K562 (cell line): ENCODE data around the gene RERE. TPM values are rescaled to one million over a fixed set of nuclear protein-coding genes. Genes with fewer than 3 reads are reported as not detected.

ENCODE experiments used
- ATAC-seq: fragments of 200-7000 bp; cut with Tn5 transposase; 3 replicates; pipeline ENCODE4 v1.9.1; 2020; ENCODE audit warnings: moderate library complexity
- BruUV-seq: library from RNA; stranded (reverse); fragments of 400-500 nt; replicated peaks from 2 replicates; lab custom pipeline; 2021; lab: Mats Ljungman, UMichigan
- CTCF ChIA-PET: fragments of 300-600 bp; formaldehyde crosslinking; extraction: SDS; loops from one replicate; lab custom pipeline; 2021; ENCODE audit warnings: low intra/inter-chr PET ratio; lab: Yijun Ruan, JAX
- POLR2A ChIA-PET: fragments of 300-600, 350-650 bp; sonication (Branson Sonifier 250); formaldehyde crosslinking; extraction: SDS; loops from one replicate; lab custom pipeline; 2021; ENCODE audit warnings: antibody characterized with exemption, inconsistent platforms; lab: Yijun Ruan, JAX
- DNase-seq, 4 experiments: peaks; one replicate each; pipeline versions ENCODE4 v3.0.0 to v3.0.0-alpha.2; 2011 to 2018; ENCODE audit warnings: low spot score in 3 of 4, mixed read lengths in 3 of 4; ENCODE audit errors: extremely low read depth in 1 of 4
- FAIRE-seq: peaks from 2 replicates; lab custom pipeline; 2011; peaks lifted over from hg19 to GRCh38; lab: Jason Lieb, UNC
- H2AFZ ChIP-seq: 2 replicates; pipeline ENCODE4 v1.6.0; 2011; ENCODE audit warnings: low read depth, low read length, control low read depth, inconsistent platforms
- H3K27ac ChIP-seq: fragments of 200-600 bp; 3 replicates; pipeline ENCODE4 v1.8.0; 2011; ENCODE audit warnings: low read depth, mild to moderate bottlenecking, control low read depth, inconsistent platforms, low read length, moderate library complexity, mixed read lengths; ENCODE audit errors: extremely low read depth
- H3K27me3 ChIP-seq, 2 experiments: fragments of 300-600 bp in 1 of 2; 2 replicates in 1 of 2; 3 replicates in 1 of 2; pipeline versions ENCODE4 v1.6.0 to v1.8.0; 2011; ENCODE audit warnings: inconsistent platforms in 2 of 2, low read length in 2 of 2, mild to moderate bottlenecking in 1 of 2, mixed read lengths in 1 of 2, moderate library complexity in 1 of 2; ENCODE audit not compliant: control insufficient read depth in 2 of 2, insufficient read depth in 2 of 2
- H3K36me3 ChIP-seq: fragments of 300-600 bp; 3 replicates; pipeline ENCODE4 v1.8.0; 2011; ENCODE audit warnings: mild to moderate bottlenecking, low read length, inconsistent platforms; ENCODE audit not compliant: control insufficient read depth, insufficient read depth
- H3K4me1 ChIP-seq, 2 experiments: fragments of 200-600 bp in 1 of 2; replicated peaks in 1 of 2; 2 replicates in 1 of 2; 3 replicates in 1 of 2; pipeline versions ENCODE4 v1.5.1 to v1.8.0; 2011; ENCODE audit warnings: inconsistent platforms in 2 of 2, low read length in 2 of 2, mild to moderate bottlenecking in 1 of 2, mixed read lengths in 1 of 2, moderate library complexity in 1 of 2; ENCODE audit not compliant: control insufficient read depth in 2 of 2, insufficient read depth in 2 of 2
- H3K4me2 ChIP-seq: 2 replicates; pipeline ENCODE4 v1.6.1; 2011; ENCODE audit warnings: low read length, control low read depth, inconsistent platforms, mixed read lengths; ENCODE audit not compliant: insufficient read depth
- H3K4me3 ChIP-seq: fragments of 200-600 bp; sonication (generic), shearing (Covaris generic); 2 replicates; pipeline ENCODE4 v1.5.1; 2016; ENCODE audit warnings: control low read depth, inconsistent platforms
- H3K79me2 ChIP-seq: fragments of 200-600 bp; 3 replicates; pipeline ENCODE4 v1.8.0; 2011; ENCODE audit warnings: low read length, inconsistent platforms; ENCODE audit not compliant: control insufficient read depth, insufficient read depth
- H3K9ac ChIP-seq, 2 experiments: 2 replicates each; pipeline versions ENCODE4 v1.6.0 to v1.6.1; 2011; ENCODE audit warnings: low read depth in 2 of 2, low read length in 2 of 2, control low read depth in 1 of 2, inconsistent platforms in 1 of 2, mild to moderate bottlenecking in 1 of 2, mixed read lengths in 1 of 2; ENCODE audit not compliant: insufficient read depth in 1 of 2
- H3K9me1 ChIP-seq: one replicate; pipeline ENCODE4 v1.6.0; 2011; ENCODE audit warnings: inconsistent platforms, mild to moderate bottlenecking, low read length, moderate library complexity; ENCODE audit not compliant: control insufficient read depth, insufficient read depth
- H3K9me3 ChIP-seq: replicated peaks from 2 replicates; pipeline ENCODE4 v1.5.1; 2011; ENCODE audit warnings: low read depth, low read length, inconsistent platforms; ENCODE audit not compliant: control insufficient read depth, insufficient read depth
- H4K20me1 ChIP-seq: replicated peaks from 2 replicates; pipeline ENCODE4 v1.6.1; 2011; ENCODE audit warnings: low read length, inconsistent platforms, mixed read lengths; ENCODE audit not compliant: control insufficient read depth, insufficient read depth
- BDP1 ChIP-seq: IDR thresholded peaks from 3 replicates; pipeline ENCODE4 v1.6.1; 2011; ENCODE audit not compliant: insufficient read length, insufficient read depth
- CBFA2T3 ChIP-seq: fragments of 450-650 bp; IDR thresholded peaks from 2 replicates; pipeline ENCODE4 v1.6.1; 2017
- CREB3L1 ChIP-seq: fragments of 450-650 bp; IDR thresholded peaks from 2 replicates; pipeline ENCODE4 v1.6.1; 2014; ENCODE audit warnings: low read depth, mild to moderate bottlenecking, moderate library complexity, borderline replicate concordance
- DACH1 ChIP-seq: fragments of 450-650 bp; IDR thresholded peaks from 2 replicates; pipeline ENCODE4 v1.6.1; 2018; ENCODE audit not compliant: partially characterized antibody
- E4F1 ChIP-seq: fragments of 250-450 bp; sonication (Bioruptor Pico); IDR thresholded peaks from 2 replicates; pipeline ENCODE4 v1.5.0; 2021; ENCODE audit warnings: mild to moderate bottlenecking, borderline replicate concordance
- FOSL1 ChIP-seq: fragments of 200-800 bp; sonication (Bioruptor generic); conservative IDR thresholded peaks from 2 replicates; pipeline ENCODE4 v1.6.1; 2016; ENCODE audit warnings: missing genetic modification characterization, missing compliant biosample characterization
- GATAD2A ChIP-seq: fragments of 450-650 bp; IDR thresholded peaks from 2 replicates; pipeline ENCODE4 v1.6.1; 2017
- KDM5B ChIP-seq: fragments of 200-600 bp; sonication (generic); IDR thresholded peaks from 2 replicates; pipeline ENCODE4 v1.6.1; 2012; ENCODE audit warnings: low read depth, mild to moderate bottlenecking, moderate library complexity, low read length, control low read depth, inconsistent platforms; ENCODE audit not compliant: insufficient replicate concordance
- LARP7 ChIP-seq: fragments of 450-650 bp; IDR thresholded peaks from 2 replicates; pipeline ENCODE4 v1.6.1; 2016
- MAZ ChIP-seq, 2 experiments: fragments of 450-650 bp in 1 of 2; sonication (generic) in 1 of 2; formaldehyde crosslinking; IDR thresholded peaks in 1 of 2; conservative IDR thresholded peaks in 1 of 2; 2 replicates each; pipeline versions ENCODE4 v1.4.0 to v1.5.0; 2020; ENCODE audit warnings: mild to moderate bottlenecking in 1 of 2, missing genetic modification reagents in 1 of 2
- NCOA6 ChIP-seq: fragments of 450-650 bp; IDR thresholded peaks from 2 replicates; pipeline ENCODE4 v1.6.1; 2017; ENCODE audit warnings: mild to moderate bottlenecking
- NUFIP1 ChIP-seq: fragments of 450-650 bp; IDR thresholded peaks from 2 replicates; pipeline ENCODE4 v1.6.1; 2018; ENCODE audit not compliant: partially characterized antibody
- PRPF4 ChIP-seq: fragments of 200-400 bp; formaldehyde crosslinking; IDR thresholded peaks from one replicate; pipeline ENCODE4 v1.6.1; 2017; ENCODE audit warnings: low read length, low read depth, mild to moderate bottlenecking; ENCODE audit not compliant: insufficient read depth, poor library complexity, severe bottlenecking
- RFX7 ChIP-seq: fragments of 250-450 bp; sonication (Bioruptor Pico); IDR thresholded peaks from 2 replicates; pipeline ENCODE4 v1.5.1; 2021; ENCODE audit warnings: mild to moderate bottlenecking
- SRSF7 ChIP-seq: fragments of 200-400 bp; formaldehyde crosslinking; optimal IDR thresholded peaks from 2 replicates; pipeline ENCODE3; 2017; ENCODE audit warnings: mild to moderate bottlenecking, low read depth, low read length
- TEAD4 ChIP-seq, 2 experiments: sonication (generic) in 1 of 2; formaldehyde crosslinking in 1 of 2; IDR thresholded peaks; 2 replicates each; pipeline versions ENCODE4 v1.6.1 to v1.8.0; 2012 to 2022; ENCODE audit warnings: borderline replicate concordance in 1 of 2, inconsistent platforms in 1 of 2, low read length in 1 of 2, mild to moderate bottlenecking in 1 of 2, missing genetic modification reagents in 1 of 2
- THAP7 ChIP-seq: fragments of 250-450 bp; sonication (Bioruptor Pico); IDR thresholded peaks from 2 replicates; pipeline ENCODE4 v1.5.0; 2021
- ZSCAN29 ChIP-seq: fragments of 450-650 bp; IDR thresholded peaks from 2 replicates; pipeline ENCODE4 v1.6.1; 2017
- WGBS: fragments of 100-300 bp; shearing (Covaris generic); methylation state at CpG from one replicate; pipeline ENCODE4 v1.1.6; 2016; ENCODE audit warnings: low coverage, mixed read lengths; ENCODE audit not compliant: insufficient coverage; ENCODE audit errors: missing lambda C conversion rate; 5-methylcytosine and 5-hydroxymethylcytosine counted together
- in situ Hi-C: fragments of 300-500 bp; cut with MboI; formaldehyde crosslinking; loops from 4 replicates; pipeline ENCODE4 v1.15.0; 2018; ENCODE audit warnings: inconsistent platforms, mixed read lengths
- intact Hi-C: fragments of 100-400 bp; cut with micrococcal nuclease; formaldehyde crosslinking; loops from 2 replicates; pipeline ENCODE4 v1.14.2; 2022
- polyA plus RNA-seq, 8 experiments: library from polyadenylated mRNA; depleted of rRNA in 4 of 8; stranded (reverse) in 5 of 8; unstranded in 3 of 8; fragments of >200 nt; fragmentation: Nextera tagmentation in 2 of 8; fragmentation: Illumina TruSeq in 1 of 8; extraction: Ambion mirVana in 2 of 8; extraction: Trizol in 1 of 8; gene quantifications; 2 replicates each; pipeline versions ENCODE4 v1.2.1 to v1.2.3, GENCODE V29; 2011 to 2014; ENCODE audit warnings: inconsistent platforms in 1 of 8, missing spikeins in 1 of 8
- total RNA-seq, 7 experiments: library from RNA; depleted of rRNA in 6 of 7; stranded (reverse); fragments of >200 nt in 6 of 7; fragmentation: Illumina TruSeq in 2 of 7; extraction: Trizol in 2 of 7; gene quantifications; 2 replicates each; pipeline versions ENCODE4 v1.2.1 to v1.2.3, GENCODE V29; 2011 to 2021; ENCODE audit warnings: low replicate concordance in 1 of 7

Gene RERE
- total and polyA plus RNA-seq, 9 of the 15 experiments (the other 6 are each of a cell fraction or from before 2014, with no cell fraction given): 3.0 to 51.5 (median 13.4) TPM

DNA sequence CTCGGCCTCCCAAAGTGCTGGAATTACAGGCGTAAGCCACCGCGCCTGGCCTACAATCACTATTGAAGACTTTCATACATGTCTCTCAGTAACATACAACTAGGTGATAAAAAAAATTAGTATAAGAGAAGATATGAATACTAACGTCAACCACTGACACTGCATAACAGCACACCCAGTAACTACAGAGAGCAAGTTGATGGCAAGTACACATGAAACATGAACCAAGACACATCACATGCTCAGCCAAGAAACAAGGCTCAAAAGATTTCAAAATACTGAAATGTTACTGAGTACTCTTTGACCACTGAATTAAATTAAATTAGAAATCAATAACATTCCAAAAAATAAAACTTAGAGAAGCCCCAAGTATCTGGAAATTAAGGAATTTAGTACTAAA, 331.4 kb downstream of the RERE start (continued):
- TF ChIP-seq E4F1 (CRISPR knock-in tag) (no peak), BDP1 (no peak), CBFA2T3 (no peak), MAZ (CRISPR knock-in tag; conservative IDR thresholded peaks at IDR 0.05 in 1 of 2, IDR thresholded peaks at IDR 0.05 in 1 of 2) (no peak)
- TF ChIP-seq, all 486 proteins: peak for 0

DNA sequence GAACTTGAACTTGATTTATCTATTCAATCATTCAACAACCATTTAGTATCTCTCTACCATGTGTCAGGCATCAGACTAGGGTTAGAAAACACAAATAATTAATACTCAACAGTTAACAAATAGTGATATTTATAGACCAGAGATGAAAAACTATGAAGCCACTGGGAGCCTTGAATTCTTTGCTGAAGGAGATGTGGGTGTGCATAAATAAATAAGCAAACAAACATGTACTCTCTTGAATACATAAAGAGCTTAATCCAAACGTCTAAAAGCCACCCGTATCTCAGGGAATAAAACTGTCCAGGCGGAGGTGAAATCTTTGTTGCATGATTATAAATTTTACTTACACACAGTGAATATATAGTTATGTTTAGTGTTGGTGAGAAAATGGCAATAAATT, 333.9 kb downstream of the RERE start:
- BruUV-seq: no TSS peak
- no peak for TF ChIP-seq KDM5B
- TF ChIP-seq NCOA6: no peak
- TF ChIP-seq TEAD4 (IDR thresholded peaks at IDR 0.05; ENCODE audit: low read length): no peak
- TF ChIP-seq TEAD4 (CRISPR knock-in tag; IDR thresholded peaks at IDR 0.05; ENCODE audit: borderline replicate concordance): no peak
- TF ChIP-seq GATAD2A: no peak
- TF ChIP-seq SRSF7: no peak
- no peak for TF ChIP-seq THAP7 (CRISPR knock-in tag)
- TF ChIP-seq RFX7 (CRISPR knock-in tag): no peak
- no peak for TF ChIP-seq NUFIP1
- TF ChIP-seq FOSL1 (tag): no peak
- no peak for TF ChIP-seq CREB3L1
- TF ChIP-seq ZSCAN29: no peak
- no peak for TF ChIP-seq DACH1
- no peak for TF ChIP-seq PRPF4
- TF ChIP-seq LARP7: no peak

More for the DNA sequence above, 333.9 kb downstream of the RERE start:
- peaks cover 8% of the 10 kb centered on the region; the same call in 1 of the 3 replicates for H3K36me3 ChIP-seq
- no peaks in the 10 kb centered on the region for H3K9me1 ChIP-seq
- ATAC-seq: no peak
- WGBS: 77% methylated on average over 3 of the region's 3 CpGs
- FAIRE-seq: no peak
- in situ Hi-C loops: no loop called here
- CTCF ChIA-PET: no interaction called here
- POLR2A ChIA-PET: interaction anchor here (0.6 to 1.6 kb wide), 2 partner anchors 27 to 225 kb away, joined by 3 read pairs; no protein-coding TSS in a partner anchor
- no peaks in the 10 kb centered on the region for H3K9me3 ChIP-seq
- no peak for DNase-seq
- no peaks in the 10 kb centered on the region for H4K20me1 ChIP-seq
- no peak overlapping the region for H3K4me2 ChIP-seq
- H3K27ac ChIP-seq: no peak overlapping the region
- intact Hi-C loops: no loop called here
- H2AFZ ChIP-seq: no peak overlapping the region
- H3K27me3 ChIP-seq: no peaks in the 10 kb centered on the region
- no peak overlapping the region for H3K9ac ChIP-seq
- H3K4me3 ChIP-seq: no peak overlapping the region
- H3K79me2 ChIP-seq: no peaks in the 10 kb centered on the region
- H3K4me1 ChIP-seq: no peaks in the 10 kb centered on the region
